ENCODE data around the gene XBP1.

GRCh38 chr22:28815729-28816128 is 15.4 kb upstream of the XBP1 start:
- TF ChIP-seq CTCF (IDR thresholded peaks at IDR 0.05; ENCODE audit: low read depth, low read length, missing input control) (no peak), YY1 (IDR thresholded peaks at IDR 0.05) (no peak), JUND (IDR thresholded peaks at IDR 0.05) (no peak), EGR1 (IDR thresholded peaks at IDR 0.05; ENCODE audit: low read depth in 2 of 2) (no peak), ATF3 (IDR thresholded peaks at IDR 0.05) (no peak)
